Measurements from ENCODE around the gene PCDHA8.
"Not testable (repeated sequence)": the region's sequence is repeated elsewhere in the genome, so short reads cannot be mapped to it uniquely, and the experiment has no call there.

Gene PCDHA8

GRCh38 chr5:140868721-140869554, 28.0 kb downstream of the PCDHA8 start, which contains the start of gene PCDHA11:
Gene PCDHA11, plus strand, starts transcription at chr5:140868957. Its CDS starts 147 bp downstream, at chr5:140869104.
- Histone ChIP-seq H3K4me3 (no peak within 1 kb of the TSS), H3K27ac (no peak within 1 kb of the TSS)

- H3K27ac ChIP-seq: no peak overlapping the region
- no peak overlapping the region for H3K4me3 ChIP-seq
These were observed 28.5 kb downstream of the PCDHA8 start for GRCh38 chr5:140869555-140869886.

- Histone ChIP-seq H3K4me3 (no peak overlapping the region), H3K27ac (no peak overlapping the region)
These were observed 29.5 kb downstream of the PCDHA8 start for GRCh38 chr5:140870221-140871201.

GRCh38 chr5:140875085-140876065, 34.4 kb downstream of the PCDHA8 start, which contains the start of gene PCDHA12:
Gene PCDHA12, plus strand, starts transcription at chr5:140875308. Its CDS starts 165 bp downstream, at chr5:140875473.
- Histone ChIP-seq H3K27ac (no peak within 1 kb of the TSS), H3K4me3 (no peak within 1 kb of the TSS)

GRCh38 chr5:140876541-140877261, 35.7 kb downstream of the PCDHA8 start:
- H3K27ac ChIP-seq, H3K4me3 ChIP-seq: not testable (repeated sequence)

- Histone ChIP-seq H3K4me3 (no peak overlapping the region), H3K27ac (no peak overlapping the region)
These were observed 36.2 kb downstream of the PCDHA8 start for GRCh38 chr5:140877262-140877581.

- no peak within 1 kb of the TSS for H3K4me3 ChIP-seq
- no peak within 1 kb of the TSS for H3K27ac ChIP-seq
These were observed 41.1 kb downstream of the PCDHA8 start, which contains the start of gene PCDHA13 for GRCh38 chr5:140881889-140882590. Gene PCDHA13, plus strand, starts transcription at chr5:140882124. Its CDS starts 145 bp downstream, at chr5:140882269.

GRCh38 chr5:140882591-140882899, 41.6 kb downstream of the PCDHA8 start:
- Histone ChIP-seq H3K27ac (no peak overlapping the region), H3K4me3 (no peak overlapping the region)

GRCh38 chr5:140883373-140883772, 42.4 kb downstream of the PCDHA8 start:
- Histone ChIP-seq H3K4me3 (no peak overlapping the region), H3K27ac (no peak overlapping the region)

- H3K4me3 ChIP-seq: no peak overlapping the region
- no peak overlapping the region for H3K27ac ChIP-seq
These were observed 43.1 kb downstream of the PCDHA8 start for GRCh38 chr5:140883927-140884697.
